ENCODE data around the gene CXCL11. TPM values are rescaled to one million over a fixed set of nuclear protein-coding genes. Genes with fewer than 3 reads are reported as not detected.

The CXCL11 gene
- total and polyA plus RNA-seq, 2 experiments from 2014 or later = not detected

DNA sequence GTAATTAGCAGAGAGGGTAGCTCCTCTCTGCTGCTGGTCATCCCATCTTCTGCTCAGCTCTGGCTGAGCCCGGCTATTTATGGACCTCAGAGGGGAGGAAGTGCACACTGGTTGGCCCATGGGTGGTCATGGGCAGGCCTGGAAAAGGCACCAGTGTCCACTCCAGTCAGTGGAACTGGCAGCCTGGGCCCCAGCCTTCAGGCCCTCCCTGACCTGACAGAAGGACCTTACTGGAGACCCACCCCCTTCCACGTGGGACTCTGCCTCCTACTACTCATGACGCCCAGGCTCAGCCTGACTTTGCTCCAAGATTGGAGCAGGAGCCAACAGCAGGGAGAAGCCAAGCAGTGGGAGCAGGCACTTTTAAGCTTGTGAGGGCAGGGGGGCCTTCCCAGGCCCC is 30.7 kb upstream of the CXCL11 start:
- H3K9me3 ChIP-seq (ENCODE audit: low read depth) = no peaks in the 10 kb centered on the region
- WGBS, 2 experiments (ENCODE audit: low coverage in 1 of 2, low lambda C conversion rate in 2 of 2, missing lambda C conversion rate in 2 of 2) = 50 to 67% methylated on average over 3 of the region's 3 CpGs
- H3K9ac ChIP-seq = no peak overlapping the region
- in situ Hi-C loops (cut with MboI) = loop anchor here (5.0 kb wide), 1 partner anchor 69 kb away; no protein-coding TSS in a partner anchor
- H3K79me2 ChIP-seq (ENCODE audit: insufficient read depth) = no peaks in the 10 kb centered on the region
- H3K9me2 ChIP-seq (ENCODE audit: insufficient read depth) = no peaks in the 10 kb centered on the region
- H2AFZ ChIP-seq = no peak overlapping the region
- no peaks in the 10 kb centered on the region for H4K20me1 ChIP-seq (ENCODE audit: insufficient read depth)
- H3K36me3 ChIP-seq (ENCODE audit: low read depth) = no peaks in the 10 kb centered on the region
- no peak overlapping the region for H3K4me3 ChIP-seq
- TF ChIP-seq EZH2 (IDR thresholded peaks at IDR 0.05; ENCODE audit: insufficient read depth, poor library complexity, severe bottlenecking) (no peak), EZH2phosphoT487 (IDR thresholded peaks at IDR 0.05; ENCODE audit: insufficient read depth, low read depth) (no peak)
- H3K4me2 ChIP-seq (ENCODE audit: unreplicated experiment) = no peak overlapping the region
- no peaks in the 10 kb centered on the region for H3K4me1 ChIP-seq (ENCODE audit: insufficient read depth)
- H3K27me3 ChIP-seq (replicated peaks; ENCODE audit: insufficient read depth) = no peaks in the 10 kb centered on the region
- no peaks in the 10 kb centered on the region for H3F3A ChIP-seq (ENCODE audit: insufficient read depth)
- DNase-seq = no peak
- no peak overlapping the region for H3K27ac ChIP-seq

DNA sequence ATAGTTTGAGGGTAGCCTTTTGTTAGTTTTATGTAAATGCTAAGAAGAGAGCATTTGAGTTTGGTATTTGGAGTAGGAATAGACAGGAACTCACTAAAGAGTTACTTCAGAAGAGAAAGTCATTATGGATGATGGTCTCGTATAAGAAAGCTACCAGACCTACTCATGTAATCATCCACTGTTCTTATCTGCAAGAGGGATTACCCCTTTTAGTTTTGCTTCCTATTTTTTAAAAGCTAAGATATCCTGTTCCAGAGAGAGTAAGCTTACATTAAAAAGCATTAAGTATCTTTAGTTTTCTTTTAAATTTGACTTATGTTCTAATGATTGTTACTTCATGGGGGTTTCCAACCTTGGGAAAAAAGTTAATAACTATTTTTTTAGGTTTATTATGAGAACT is 26.1 kb upstream of the CXCL11 start:
- Histone ChIP-seq H3K9ac (no peak overlapping the region), H3K4me2 (ENCODE audit: unreplicated experiment) (no peak overlapping the region), H3K27ac (no peak overlapping the region), H3F3A (ENCODE audit: insufficient read depth) (no peaks in the 10 kb centered on the region), H3K4me3 (no peak overlapping the region), H3K79me2 (ENCODE audit: insufficient read depth) (no peaks in the 10 kb centered on the region), H3K9me2 (ENCODE audit: insufficient read depth) (no peaks in the 10 kb centered on the region), H3K4me1 (ENCODE audit: insufficient read depth) (no peaks in the 10 kb centered on the region), H3K36me3 (ENCODE audit: low read depth) (no peaks in the 10 kb centered on the region), H3K9me3 (ENCODE audit: low read depth) (no peaks in the 10 kb centered on the region), H2AFZ (no peak overlapping the region), H4K20me1 (ENCODE audit: insufficient read depth) (no peaks in the 10 kb centered on the region), H3K27me3 (replicated peaks; ENCODE audit: insufficient read depth) (peaks cover 24% of the 10 kb centered on the region)
- WGBS, 2 experiments (ENCODE audit: low coverage in 1 of 2, low lambda C conversion rate in 2 of 2, missing lambda C conversion rate in 2 of 2) = 21 to 33% methylated on average over 1 of the region's 1 CpG
- TF ChIP-seq EZH2 (IDR thresholded peaks at IDR 0.05; ENCODE audit: insufficient read depth, poor library complexity, severe bottlenecking) (no peak), EZH2phosphoT487 (IDR thresholded peaks at IDR 0.05; ENCODE audit: insufficient read depth, low read depth) (no peak)
- in situ Hi-C loops (cut with MboI) = no loop called here
- no peak for DNase-seq

DNA sequence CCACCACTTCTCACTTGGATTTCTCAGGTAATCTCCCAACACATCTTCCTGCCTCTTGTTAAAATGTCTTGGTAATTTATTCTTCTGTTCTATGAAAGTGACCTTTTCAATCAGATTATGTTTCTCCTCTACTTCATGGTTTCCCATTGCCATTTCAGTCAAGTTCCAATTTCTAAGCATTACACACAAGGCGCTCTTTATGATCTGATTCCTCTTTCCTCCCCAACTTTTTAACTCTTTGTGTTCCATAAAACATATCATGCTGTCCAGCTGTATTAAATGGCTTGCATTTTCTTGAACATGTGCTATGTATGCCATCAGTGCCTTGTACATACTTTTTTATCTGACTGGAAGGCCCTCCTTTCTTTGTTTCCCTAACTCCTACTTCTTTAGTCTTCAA is 25.6 kb upstream of the CXCL11 start:
- in situ Hi-C loops (cut with MboI) = no loop called here
- H3K79me2 ChIP-seq (ENCODE audit: insufficient read depth) = no peaks in the 10 kb centered on the region
- no peak overlapping the region for H3K9ac ChIP-seq
- peaks cover 27% of the 10 kb centered on the region for H3K27me3 ChIP-seq (replicated peaks; ENCODE audit: insufficient read depth)
- H3F3A ChIP-seq (ENCODE audit: insufficient read depth) = no peaks in the 10 kb centered on the region
- H3K27ac ChIP-seq = no peak overlapping the region
- H3K36me3 ChIP-seq (ENCODE audit: low read depth) = no peaks in the 10 kb centered on the region
- TF ChIP-seq EZH2phosphoT487 (IDR thresholded peaks at IDR 0.05; ENCODE audit: insufficient read depth, low read depth) (no peak), EZH2 (IDR thresholded peaks at IDR 0.05; ENCODE audit: insufficient read depth, poor library complexity, severe bottlenecking) (no peak)
- H3K4me1 ChIP-seq (ENCODE audit: insufficient read depth) = no peaks in the 10 kb centered on the region
- no peaks in the 10 kb centered on the region for H3K9me3 ChIP-seq (ENCODE audit: low read depth)
- H3K4me2 ChIP-seq (ENCODE audit: unreplicated experiment) = no peak overlapping the region
- no peak overlapping the region for H3K4me3 ChIP-seq
- no peaks in the 10 kb centered on the region for H3K9me2 ChIP-seq (ENCODE audit: insufficient read depth)
- DNase-seq = no peak
- H4K20me1 ChIP-seq (ENCODE audit: insufficient read depth) = no peaks in the 10 kb centered on the region
- WGBS, 2 experiments (ENCODE audit: low coverage in 1 of 2, low lambda C conversion rate in 2 of 2, missing lambda C conversion rate in 2 of 2) = 13% methylated on average over 1 of the region's 1 CpG
- no peak overlapping the region for H2AFZ ChIP-seq

DNA sequence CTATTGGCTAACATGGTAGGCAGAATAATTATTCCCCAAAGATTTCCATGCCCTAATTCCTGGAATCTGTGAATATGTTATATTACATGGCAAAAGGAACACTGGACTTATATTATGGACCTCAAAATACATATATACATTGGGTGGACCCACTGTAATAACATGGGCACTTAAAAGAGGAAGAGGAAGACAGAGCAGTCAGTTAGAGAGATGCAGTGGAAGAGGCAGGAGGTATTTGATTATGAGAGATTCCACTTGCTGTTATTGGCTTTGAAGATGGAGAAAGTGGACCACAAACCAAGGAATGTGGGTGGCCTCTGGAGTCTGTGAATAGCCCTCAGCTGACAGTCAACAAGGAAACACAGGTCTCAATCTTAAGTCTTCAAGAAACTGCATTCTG is 24.6 kb upstream of the CXCL11 start:
- no peaks in the 10 kb centered on the region for H3K4me1 ChIP-seq (ENCODE audit: insufficient read depth)
- H2AFZ ChIP-seq = no peak overlapping the region
- in situ Hi-C loops (cut with MboI) = no loop called here
- no peaks in the 10 kb centered on the region for H4K20me1 ChIP-seq (ENCODE audit: insufficient read depth)
- H3K27me3 ChIP-seq (replicated peaks; ENCODE audit: insufficient read depth) = peaks cover 36% of the 10 kb centered on the region
- no peaks in the 10 kb centered on the region for H3K36me3 ChIP-seq (ENCODE audit: low read depth)
- H3K9ac ChIP-seq = no peak overlapping the region
- TF ChIP-seq EZH2phosphoT487 (IDR thresholded peaks at IDR 0.05; ENCODE audit: insufficient read depth, low read depth) (no peak), EZH2 (IDR thresholded peaks at IDR 0.05; ENCODE audit: insufficient read depth, poor library complexity, severe bottlenecking) (no peak)
- no peaks in the 10 kb centered on the region for H3K79me2 ChIP-seq (ENCODE audit: insufficient read depth)
- no peak overlapping the region for H3K4me2 ChIP-seq (ENCODE audit: unreplicated experiment)
- DNase-seq = no peak
- no peaks in the 10 kb centered on the region for H3K9me3 ChIP-seq (ENCODE audit: low read depth)
- no peaks in the 10 kb centered on the region for H3K9me2 ChIP-seq (ENCODE audit: insufficient read depth)
- H3K27ac ChIP-seq = no peak overlapping the region
- no peaks in the 10 kb centered on the region for H3F3A ChIP-seq (ENCODE audit: insufficient read depth)
- no peak overlapping the region for H3K4me3 ChIP-seq

DNA sequence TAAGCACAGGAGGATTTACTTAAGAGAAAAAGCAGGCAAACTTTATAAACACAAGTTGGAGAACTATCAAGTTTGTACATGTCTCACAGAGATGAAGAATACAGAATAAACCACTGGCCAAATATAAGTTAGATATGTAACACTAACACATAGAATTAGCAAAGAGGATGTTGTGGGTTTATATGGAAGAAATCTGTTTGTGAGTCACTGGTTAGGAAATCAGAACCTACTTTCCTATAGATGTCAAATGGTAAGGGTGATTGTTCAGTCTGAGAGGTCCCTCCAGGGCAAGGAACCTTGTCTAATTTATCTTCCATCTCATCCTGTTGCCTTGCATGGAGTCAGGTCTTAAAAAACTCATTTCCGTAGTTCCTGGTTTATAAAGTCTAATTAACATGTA is 23.9 kb upstream of the CXCL11 start:
- no peaks in the 10 kb centered on the region for H3K9me3 ChIP-seq (ENCODE audit: low read depth)
- H4K20me1 ChIP-seq (ENCODE audit: insufficient read depth) = no peaks in the 10 kb centered on the region
- H3F3A ChIP-seq (ENCODE audit: insufficient read depth) = no peaks in the 10 kb centered on the region
- H3K36me3 ChIP-seq (ENCODE audit: low read depth) = no peaks in the 10 kb centered on the region
- no peak overlapping the region for H2AFZ ChIP-seq
- 81 to 90% methylated on average over 1 of the region's 1 CpG for WGBS, 2 experiments (ENCODE audit: low coverage in 1 of 2, low lambda C conversion rate in 2 of 2, missing lambda C conversion rate in 2 of 2)
- H3K27ac ChIP-seq = no peak overlapping the region
- peaks cover 43% of the 10 kb centered on the region for H3K27me3 ChIP-seq (replicated peaks; ENCODE audit: insufficient read depth)
- no peak overlapping the region for H3K9ac ChIP-seq
- no peak overlapping the region for H3K4me3 ChIP-seq
- in situ Hi-C loops (cut with MboI) = no loop called here
- H3K4me1 ChIP-seq (ENCODE audit: insufficient read depth) = no peaks in the 10 kb centered on the region
- TF ChIP-seq EZH2phosphoT487 (IDR thresholded peaks at IDR 0.05; ENCODE audit: insufficient read depth, low read depth) = no peak
- no peak for TF ChIP-seq EZH2 (IDR thresholded peaks at IDR 0.05; ENCODE audit: insufficient read depth, poor library complexity, severe bottlenecking)
- no peak for DNase-seq
- no peaks in the 10 kb centered on the region for H3K79me2 ChIP-seq (ENCODE audit: insufficient read depth)
- H3K4me2 ChIP-seq (ENCODE audit: unreplicated experiment) = no peak overlapping the region
- H3K9me2 ChIP-seq (ENCODE audit: insufficient read depth) = no peaks in the 10 kb centered on the region

Measured in GM23248 (cell line).